ENCODE results near the gene IPO4.

Gene IPO4

GRCh38 chr14:24188251-24189058, at the start of gene IPO4:
IPO4 (minus strand) TSS chr14:24188816; CDS start chr14:24188787, 29 bp downstream.
- H3K36me3 ChIP-seq (ENCODE audit: control insufficient read depth in 5 of 5, insufficient read depth in 5 of 5, low read length in 5 of 5) = peaks cover 5 to 68% (median 54%) of the 10 kb centered on the region in 5 donors
- peak within 1 kb of the TSS; percentile 56 to 83 (median 78) for H3K9ac ChIP-seq (ENCODE audit: low read length in 5 of 5)
- H3K4me3 ChIP-seq (ENCODE audit: low read depth in 1 of 5, low read length in 5 of 5) = peak within 1 kb of the TSS; percentile 68 to 78 (median 74)

DNA sequence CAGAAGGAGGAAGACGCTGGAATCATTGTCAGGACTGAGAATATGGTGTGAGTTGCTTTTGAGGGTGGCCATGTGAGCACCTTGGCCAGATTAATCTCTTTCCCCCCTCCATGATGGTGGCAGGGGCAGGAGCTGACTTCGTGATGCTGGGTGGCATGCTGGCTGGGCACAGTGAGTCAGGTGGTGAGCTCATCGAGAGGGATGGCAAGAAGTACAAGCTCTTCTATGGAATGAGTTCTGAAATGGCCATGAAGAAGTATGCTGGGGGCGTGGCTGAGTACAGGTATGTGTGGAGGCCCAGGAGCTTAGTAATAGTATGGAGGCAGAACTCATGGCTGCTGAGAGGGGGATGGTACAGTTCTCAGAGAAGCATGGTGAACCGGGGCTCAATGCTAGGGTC, 49.5 kb upstream of the IPO4 start:
- Histone ChIP-seq H3K9ac (ENCODE audit: low read length in 5 of 5) (no peak overlapping the region), H3K27me3 (ENCODE audit: control insufficient read depth in 5 of 5, insufficient read depth in 4 of 5, low read length in 5 of 5) (no peaks in the 10 kb centered on the region), H3K4me3 (ENCODE audit: low read depth in 1 of 5, low read length in 5 of 5) (no peak overlapping the region), H3K4me1 (ENCODE audit: control insufficient read depth in 5 of 5, insufficient read depth in 5 of 5, low read length in 5 of 5) (peaks cover 4 to 53% (median 42%) of the 10 kb centered on the region in 5 donors), H3K36me3 (ENCODE audit: control insufficient read depth in 5 of 5, insufficient read depth in 5 of 5, low read length in 5 of 5) (peaks cover 25 to 70% (median 60%) of the 10 kb centered on the region in 5 donors), H3K27ac (ENCODE audit: low read depth, low read length) (peak overlapping the region; percentile 27), H3K9me3 (ENCODE audit: control insufficient read depth in 5 of 5, low read length in 5 of 5) (no peaks in the 10 kb centered on the region)

More at GRCh38 chr14:24188251-24189058, at the start of gene IPO4:
- Histone ChIP-seq H3K9me3 (ENCODE audit: control insufficient read depth in 5 of 5, low read length in 5 of 5) (no peaks in the 10 kb centered on the region), H3K4me1 (ENCODE audit: control insufficient read depth in 5 of 5, insufficient read depth in 5 of 5, low read length in 5 of 5) (peaks cover 6 to 20% (median 19%) of the 10 kb centered on the region in 5 donors), H3K27ac (ENCODE audit: low read depth, low read length) (peak within 1 kb of the TSS; percentile 74), H3K27me3 (ENCODE audit: control insufficient read depth in 5 of 5, insufficient read depth in 4 of 5, low read length in 5 of 5) (no peaks in the 10 kb centered on the region)

- Histone ChIP-seq H3K9ac (ENCODE audit: low read length in 5 of 5) (no peak overlapping the region), H3K36me3 (ENCODE audit: control insufficient read depth in 5 of 5, insufficient read depth in 5 of 5, low read length in 5 of 5) (peaks cover 25 to 70% (median 60%) of the 10 kb centered on the region in 5 donors), H3K27ac (ENCODE audit: low read depth, low read length) (peak overlapping the region; percentile 27), H3K4me3 (ENCODE audit: low read depth in 1 of 5, low read length in 5 of 5) (no peak overlapping the region), H3K9me3 (ENCODE audit: control insufficient read depth in 5 of 5, low read length in 5 of 5) (no peaks in the 10 kb centered on the region), H3K4me1 (ENCODE audit: control insufficient read depth in 5 of 5, insufficient read depth in 5 of 5, low read length in 5 of 5) (peaks cover 5 to 57% (median 45%) of the 10 kb centered on the region in 5 donors), H3K27me3 (ENCODE audit: control insufficient read depth in 5 of 5, insufficient read depth in 4 of 5, low read length in 5 of 5) (no peaks in the 10 kb centered on the region)
Measured at GRCh38 chr14:24237463-24237955, 48.9 kb upstream of the IPO4 start.

DNA sequence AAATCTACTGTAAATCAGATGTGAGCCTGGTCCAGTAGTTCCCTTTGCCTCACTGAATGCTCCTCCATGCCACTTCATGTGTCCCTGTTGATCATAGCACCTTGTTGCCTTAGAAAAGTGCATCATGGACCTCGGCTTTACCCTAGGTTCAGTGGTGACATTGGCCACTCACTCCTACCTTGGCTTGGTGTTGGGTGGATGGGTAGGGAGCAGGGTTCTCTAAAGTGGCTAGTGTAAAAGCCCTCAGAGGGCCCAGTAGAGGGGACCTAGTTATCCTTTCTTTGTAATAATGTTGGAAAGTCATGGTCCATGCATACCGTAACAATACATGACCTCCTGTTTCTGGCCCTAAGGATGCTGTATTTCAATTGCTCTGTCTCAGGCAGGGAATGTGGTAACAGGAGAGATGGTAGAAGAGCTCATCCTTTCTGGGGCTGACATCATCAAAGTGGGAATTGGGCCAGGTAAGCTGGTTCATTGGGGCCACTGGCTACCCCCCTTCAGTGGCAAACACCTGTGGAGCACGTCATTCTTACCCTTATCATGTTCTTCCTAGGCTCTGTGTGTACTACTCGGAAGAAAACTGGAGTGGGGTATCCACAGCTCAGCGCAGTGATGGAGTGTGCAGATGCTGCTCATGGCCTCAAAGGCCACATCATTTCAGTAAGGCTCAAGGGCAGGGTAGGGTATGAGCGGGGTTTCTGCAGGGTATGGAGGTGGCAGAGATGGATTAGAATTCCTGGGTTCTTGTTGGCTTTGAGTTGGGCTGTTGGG, 48.3 kb upstream of the IPO4 start:
- H3K9ac ChIP-seq (ENCODE audit: low read length in 5 of 5) = peak overlapping the region in 1 of 5 donors; percentile 39
- peaks cover 5 to 56% (median 44%) of the 10 kb centered on the region in 5 donors for H3K4me1 ChIP-seq (ENCODE audit: control insufficient read depth in 5 of 5, insufficient read depth in 5 of 5, low read length in 5 of 5)
- H3K9me3 ChIP-seq (ENCODE audit: control insufficient read depth in 5 of 5, low read length in 5 of 5) = no peaks in the 10 kb centered on the region
- H3K36me3 ChIP-seq (ENCODE audit: control insufficient read depth in 5 of 5, insufficient read depth in 5 of 5, low read length in 5 of 5) = peaks cover 25 to 70% (median 60%) of the 10 kb centered on the region in 5 donors
- H3K4me3 ChIP-seq (ENCODE audit: low read depth in 1 of 5, low read length in 5 of 5) = no peak overlapping the region
- no peaks in the 10 kb centered on the region for H3K27me3 ChIP-seq (ENCODE audit: control insufficient read depth in 5 of 5, insufficient read depth in 4 of 5, low read length in 5 of 5)
- no peak overlapping the region for H3K27ac ChIP-seq (ENCODE audit: low read depth, low read length)

- H3K27ac ChIP-seq (ENCODE audit: low read depth, low read length) = no peak overlapping the region
- peak overlapping the region in 1 of 5 donors; percentile 39 for H3K9ac ChIP-seq (ENCODE audit: low read length in 5 of 5)
- peaks cover 25 to 68% (median 59%) of the 10 kb centered on the region in 5 donors for H3K36me3 ChIP-seq (ENCODE audit: control insufficient read depth in 5 of 5, insufficient read depth in 5 of 5, low read length in 5 of 5)
- H3K27me3 ChIP-seq (ENCODE audit: control insufficient read depth in 5 of 5, insufficient read depth in 4 of 5, low read length in 5 of 5) = no peaks in the 10 kb centered on the region
- peaks cover 8 to 56% (median 44%) of the 10 kb centered on the region in 5 donors for H3K4me1 ChIP-seq (ENCODE audit: control insufficient read depth in 5 of 5, insufficient read depth in 5 of 5, low read length in 5 of 5)
- H3K4me3 ChIP-seq (ENCODE audit: low read depth in 1 of 5, low read length in 5 of 5) = no peak overlapping the region
- H3K9me3 ChIP-seq (ENCODE audit: control insufficient read depth in 5 of 5, low read length in 5 of 5) = no peaks in the 10 kb centered on the region
Measured at GRCh38 chr14:24235804-24236688, 47.4 kb upstream of the IPO4 start.

DNA sequence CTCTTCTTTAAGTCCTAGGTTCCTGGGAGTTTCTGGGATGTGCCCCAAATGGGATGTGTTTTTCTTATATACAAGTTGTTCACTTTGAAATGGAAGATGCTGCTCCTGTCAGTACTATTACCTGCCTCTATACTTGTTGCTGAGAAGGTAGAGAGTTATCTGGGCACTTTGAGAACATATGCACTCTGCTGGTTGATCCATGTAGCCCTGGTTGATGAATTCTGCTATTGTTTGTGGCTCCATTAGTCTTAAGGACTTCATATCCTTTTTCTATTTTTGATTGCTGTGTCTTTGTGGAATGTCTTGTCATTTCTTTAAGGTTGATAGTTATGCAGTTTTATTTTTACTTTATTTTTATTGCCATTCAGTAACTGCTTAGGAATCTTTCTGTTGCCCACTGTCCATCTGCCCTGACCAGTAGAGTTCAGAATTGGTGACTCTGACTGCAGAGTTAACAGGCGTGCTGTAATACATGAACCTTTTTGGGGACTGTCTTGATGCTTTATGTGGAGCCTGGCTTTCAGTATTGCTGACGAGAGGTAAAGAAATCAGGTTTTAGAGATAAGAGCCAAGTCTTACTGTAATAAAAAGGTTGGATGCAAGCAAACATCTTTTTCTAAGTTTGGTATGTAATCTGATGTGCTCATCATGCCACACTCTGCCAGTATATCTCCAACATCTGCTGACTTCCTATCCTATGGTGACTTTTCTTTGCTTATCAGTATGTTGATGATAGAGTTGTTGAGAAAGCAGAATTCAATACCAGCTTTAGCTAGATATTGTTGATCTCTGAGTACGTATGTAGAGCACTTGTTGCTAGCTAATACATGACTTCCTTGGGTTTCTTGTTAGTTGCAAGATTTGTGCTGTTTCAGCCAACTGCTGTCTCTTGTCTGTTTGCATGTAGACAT, 45.7 kb upstream of the IPO4 start:
- no peak overlapping the region for H3K4me3 ChIP-seq (ENCODE audit: low read depth in 1 of 5, low read length in 5 of 5)
- no peak overlapping the region for H3K9ac ChIP-seq (ENCODE audit: low read length in 5 of 5)
- peaks cover 19 to 51% (median 42%) of the 10 kb centered on the region in 5 donors for H3K36me3 ChIP-seq (ENCODE audit: control insufficient read depth in 5 of 5, insufficient read depth in 5 of 5, low read length in 5 of 5)
- H3K4me1 ChIP-seq (ENCODE audit: control insufficient read depth in 5 of 5, insufficient read depth in 5 of 5, low read length in 5 of 5) = peaks cover 8 to 44% (median 32%) of the 10 kb centered on the region in 5 donors
- no peaks in the 10 kb centered on the region for H3K9me3 ChIP-seq (ENCODE audit: control insufficient read depth in 5 of 5, low read length in 5 of 5)
- no peaks in the 10 kb centered on the region for H3K27me3 ChIP-seq (ENCODE audit: control insufficient read depth in 5 of 5, insufficient read depth in 4 of 5, low read length in 5 of 5)
- peak overlapping the region; percentile 97 for H3K27ac ChIP-seq (ENCODE audit: low read depth, low read length)

- Histone ChIP-seq H3K9ac (ENCODE audit: low read length in 5 of 5) (peak overlapping the region; percentile 23 to 96 (median 81)), H3K36me3 (ENCODE audit: control insufficient read depth in 5 of 5, insufficient read depth in 5 of 5, low read length in 5 of 5) (peaks cover 17 to 43% (median 33%) of the 10 kb centered on the region in 5 donors), H3K4me3 (ENCODE audit: low read depth in 1 of 5, low read length in 5 of 5) (peak overlapping the region; percentile 93 to 98 (median 96)), H3K27ac (ENCODE audit: low read depth, low read length) (peak overlapping the region; percentile 97), H3K9me3 (ENCODE audit: control insufficient read depth in 5 of 5, low read length in 5 of 5) (no peaks in the 10 kb centered on the region), H3K4me1 (ENCODE audit: control insufficient read depth in 5 of 5, insufficient read depth in 5 of 5, low read length in 5 of 5) (peaks cover 8 to 37% (median 29%) of the 10 kb centered on the region in 5 donors), H3K27me3 (ENCODE audit: control insufficient read depth in 5 of 5, insufficient read depth in 4 of 5, low read length in 5 of 5) (no peaks in the 10 kb centered on the region)
Measured at GRCh38 chr14:24233538-24233866, 44.9 kb upstream of the IPO4 start.

DNA sequence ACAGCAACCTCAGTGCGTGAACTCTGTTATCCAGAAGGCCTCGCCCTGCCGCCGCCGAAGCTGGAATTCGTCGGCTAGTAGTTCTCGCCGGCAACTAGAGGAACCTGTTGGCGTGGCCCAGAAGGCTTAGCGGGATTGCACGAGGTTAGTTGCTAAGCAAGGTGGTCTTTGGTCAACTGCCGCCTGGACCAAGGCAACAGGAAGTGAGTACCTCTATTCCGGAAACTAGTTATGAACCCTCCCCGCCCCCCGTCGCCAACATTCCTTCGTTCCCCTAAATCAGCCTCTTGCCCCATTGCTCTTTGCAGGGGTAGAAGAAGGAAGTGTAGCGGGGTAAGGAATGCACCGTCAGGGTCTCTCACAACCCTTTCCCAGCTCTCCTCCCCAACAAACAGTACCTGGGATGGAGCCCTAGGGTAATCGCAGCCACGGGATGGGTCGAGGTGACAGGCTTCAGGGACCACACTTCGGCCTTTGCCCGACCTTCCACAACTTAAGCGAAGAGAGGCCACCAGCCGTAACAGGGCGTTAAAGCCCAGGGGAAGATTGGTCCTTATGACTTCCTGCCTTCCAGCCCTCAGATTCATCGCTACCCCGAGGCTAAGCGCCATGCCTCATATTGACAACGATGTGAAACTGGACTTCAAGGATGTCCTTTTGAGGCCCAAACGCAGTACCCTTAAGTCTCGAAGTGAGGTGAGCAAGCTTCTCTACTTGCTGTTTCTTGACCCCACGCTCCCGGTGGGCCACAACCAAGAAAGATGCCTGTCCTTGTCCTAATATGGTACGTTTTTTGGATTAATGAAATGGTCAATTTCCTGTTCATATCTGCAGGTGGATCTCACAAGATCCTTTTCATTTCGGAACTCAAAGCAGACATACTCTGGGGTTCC, 44.3 kb upstream of the IPO4 start, which contains the start of gene GMPR2:
Gene GMPR2 (plus strand): TSS at position 285 of the 893 bp plus-strand sequence. CDS start 325 bp downstream, at position 610.
- no peaks in the 10 kb centered on the region for H3K9me3 ChIP-seq (ENCODE audit: control insufficient read depth in 5 of 5, low read length in 5 of 5)
- peak within 1 kb of the TSS; percentile 97 for H3K27ac ChIP-seq (ENCODE audit: low read depth, low read length)
- H3K27me3 ChIP-seq (ENCODE audit: control insufficient read depth in 5 of 5, insufficient read depth in 4 of 5, low read length in 5 of 5) = no peaks in the 10 kb centered on the region
- H3K36me3 ChIP-seq (ENCODE audit: control insufficient read depth in 5 of 5, insufficient read depth in 5 of 5, low read length in 5 of 5) = peaks cover 17 to 40% (median 27%) of the 10 kb centered on the region in 5 donors
- H3K4me1 ChIP-seq (ENCODE audit: control insufficient read depth in 5 of 5, insufficient read depth in 5 of 5, low read length in 5 of 5) = peaks cover 8 to 36% (median 29%) of the 10 kb centered on the region in 5 donors
- H3K9ac ChIP-seq (ENCODE audit: low read length in 5 of 5) = peak within 1 kb of the TSS; percentile 78 to 96 (median 84)
- peak within 1 kb of the TSS; percentile 93 to 98 (median 96) for H3K4me3 ChIP-seq (ENCODE audit: low read depth in 1 of 5, low read length in 5 of 5)

All from subcutaneous abdominal adipose tissue (tissue), 5 donors.